Fibroblast of villous mesenchyme (primary cell): ENCODE measurements around the gene RNF220. TPM values are rescaled to one million over a fixed set of nuclear protein-coding genes. Genes with fewer than 3 reads are reported as not detected.

ENCODE experiments used
- DNase-seq: peaks from one replicate; pipeline ENCODE4 v3.0.0-alpha.2; 2010; ENCODE audit warnings: low read depth
- H3K4me3 ChIP-seq: 2 replicates; pipeline ENCODE4 v1.5.1; 2011; ENCODE audit warnings: low read depth, mild to moderate bottlenecking, low read length
- CTCF ChIP-seq: IDR thresholded peaks from 2 replicates; pipeline ENCODE4 v1.5.1; 2012; ENCODE audit warnings: low read depth, mild to moderate bottlenecking, low read length; ENCODE audit not compliant: insufficient read depth
- total RNA-seq: library from RNA; depleted of rRNA; stranded (reverse); fragments of >200 nt; gene quantifications from 2 replicates; pipeline ENCODE4 v1.2.3, GENCODE V29; 2012

The RNF220 gene
- total RNA-seq, 1 donor, result 47.5 TPM

- H3K4me3 ChIP-seq, result no peak overlapping the region
- DNase-seq, result no peak
- no peak for TF ChIP-seq CTCF
These were observed 8.7 kb downstream of the RNF220 start for GRCh38 chr1:44413740-44414139.

GRCh38 chr1:44415013-44415412 lies 10.0 kb downstream of the RNF220 start:
- no peak for DNase-seq
- no peak for TF ChIP-seq CTCF

DNA sequence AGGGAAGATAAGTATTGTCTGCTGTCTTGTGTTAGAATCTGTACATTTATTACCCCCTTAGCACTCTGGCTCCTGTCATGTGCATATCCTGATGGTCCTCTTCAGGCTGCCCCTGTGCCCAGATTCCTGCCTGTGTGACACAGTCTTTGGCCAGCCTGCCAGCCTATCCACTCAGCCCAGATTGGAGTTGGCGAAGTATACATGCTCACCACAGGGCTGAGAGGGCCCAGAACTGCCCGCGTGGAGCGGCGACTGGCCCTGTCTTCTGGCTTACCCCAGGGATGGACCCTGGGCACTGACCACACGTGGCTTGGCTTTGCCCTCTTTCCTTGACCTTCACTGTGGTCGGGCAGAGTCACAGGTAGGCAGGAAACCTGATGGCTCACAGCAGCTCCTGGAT lies 11.4 kb downstream of the RNF220 start:
- no peak for TF ChIP-seq CTCF
- H3K4me3 ChIP-seq, result no peak overlapping the region
- DNase-seq, result no peak

More at GRCh38 chr1:44415013-44415412, 10.0 kb downstream of the RNF220 start:
- no peak overlapping the region for H3K4me3 ChIP-seq

DNA sequence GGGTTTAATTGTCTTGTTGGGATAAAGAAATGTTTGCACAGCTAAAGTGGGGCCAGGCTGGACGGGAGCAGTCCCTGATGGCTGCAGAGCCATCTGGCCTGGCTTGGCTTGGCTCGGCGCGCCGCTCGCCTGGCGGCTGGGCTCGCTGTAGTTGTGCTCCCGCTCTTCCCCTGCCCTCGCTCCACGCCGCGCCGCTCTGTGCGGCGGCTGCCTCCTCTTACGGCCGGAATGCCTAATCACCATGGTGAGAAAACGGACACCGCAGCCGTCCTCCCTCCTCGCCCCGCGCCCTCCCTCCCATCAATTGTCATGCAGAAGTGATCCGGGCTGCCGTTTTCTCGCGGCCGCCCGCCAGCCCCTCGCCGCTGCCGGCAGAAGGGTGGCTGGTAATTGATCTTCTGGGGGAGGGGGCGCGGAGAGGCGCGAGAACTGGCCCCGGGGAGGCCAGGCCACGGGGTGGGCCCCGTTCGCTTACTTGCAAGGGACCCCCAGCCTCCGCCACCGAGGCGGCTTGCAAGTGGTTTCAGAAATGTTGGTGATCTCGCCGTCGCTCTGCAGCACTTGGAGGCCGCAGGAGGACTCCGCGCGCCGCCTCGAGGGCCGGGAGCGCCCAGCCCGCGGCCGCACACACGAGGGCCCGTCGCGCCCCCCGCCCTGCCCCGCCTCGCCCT lies 12.4 kb downstream of the RNF220 start:
- no peak overlapping the region for H3K4me3 ChIP-seq
- no peak for DNase-seq
- no peak for TF ChIP-seq CTCF

- no peak overlapping the region for H3K4me3 ChIP-seq
- no peak for DNase-seq
- no peak for TF ChIP-seq CTCF
These were observed 13.1 kb downstream of the RNF220 start for GRCh38 chr1:44418022-44418673.

DNA sequence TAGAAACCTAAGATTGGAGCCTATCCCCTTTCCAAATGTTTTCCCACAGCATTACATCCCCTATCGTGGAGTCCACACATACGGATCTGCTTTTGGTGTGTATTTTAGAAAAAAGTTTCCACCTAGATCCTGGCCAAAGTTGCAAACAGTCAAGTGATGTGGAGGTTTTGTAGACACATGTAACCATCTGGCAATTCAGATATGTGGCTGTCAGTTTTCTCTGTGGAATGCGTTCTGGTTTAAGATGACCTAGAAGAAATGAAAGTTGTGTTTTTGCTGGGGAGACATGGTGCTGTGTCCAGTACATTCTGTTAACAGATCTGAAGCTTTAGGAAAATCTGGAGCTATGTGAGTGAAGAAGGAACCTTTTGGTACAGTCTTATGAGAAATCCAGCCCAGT lies 14.8 kb downstream of the RNF220 start:
- no peak for TF ChIP-seq CTCF
- H3K4me3 ChIP-seq, result no peak overlapping the region
- DNase-seq, result no peak

GRCh38 chr1:44420535-44420934 lies 15.5 kb downstream of the RNF220 start:
- no peak for DNase-seq
- no peak overlapping the region for H3K4me3 ChIP-seq
- TF ChIP-seq CTCF, result no peak
